Stimulated activated CD8-positive, alpha-beta memory T cell treated with anti-CD3 and anti-CD28 coated beads, Interleukin-12 subunit alpha, Interleukin-12 subunit beta, amount 100 ng/mL, for 24 hours (primary cell): Measurements from ENCODE around the gene ACSM4.

Experiments used
- DNase-seq: peaks from one replicate; pipeline ENCODE4 v3.0.0-alpha.2; 2020; ENCODE audit errors: extremely low read depth

ACSM4 gene

DNA sequence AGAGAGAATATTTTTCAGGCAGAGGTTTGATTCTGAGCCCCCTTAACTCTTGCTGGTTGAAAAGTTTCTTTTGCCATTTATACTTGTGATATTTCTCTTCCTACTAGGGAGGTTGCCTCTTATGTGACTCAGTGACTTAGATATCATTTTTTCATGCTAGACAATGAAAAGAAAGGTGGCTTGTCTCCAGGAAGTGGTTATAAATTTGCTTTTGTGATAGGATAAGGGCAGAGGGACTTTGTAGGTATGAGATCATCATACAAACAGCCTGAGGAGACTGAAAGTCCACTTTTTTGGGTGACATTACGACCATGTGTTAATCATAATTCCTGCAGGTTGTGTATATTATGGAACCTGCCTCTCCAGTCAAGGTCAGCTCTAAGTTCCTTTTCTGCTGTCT, 35.8 kb downstream of the ACSM4 start:
- DNase-seq, result no peak

DNA sequence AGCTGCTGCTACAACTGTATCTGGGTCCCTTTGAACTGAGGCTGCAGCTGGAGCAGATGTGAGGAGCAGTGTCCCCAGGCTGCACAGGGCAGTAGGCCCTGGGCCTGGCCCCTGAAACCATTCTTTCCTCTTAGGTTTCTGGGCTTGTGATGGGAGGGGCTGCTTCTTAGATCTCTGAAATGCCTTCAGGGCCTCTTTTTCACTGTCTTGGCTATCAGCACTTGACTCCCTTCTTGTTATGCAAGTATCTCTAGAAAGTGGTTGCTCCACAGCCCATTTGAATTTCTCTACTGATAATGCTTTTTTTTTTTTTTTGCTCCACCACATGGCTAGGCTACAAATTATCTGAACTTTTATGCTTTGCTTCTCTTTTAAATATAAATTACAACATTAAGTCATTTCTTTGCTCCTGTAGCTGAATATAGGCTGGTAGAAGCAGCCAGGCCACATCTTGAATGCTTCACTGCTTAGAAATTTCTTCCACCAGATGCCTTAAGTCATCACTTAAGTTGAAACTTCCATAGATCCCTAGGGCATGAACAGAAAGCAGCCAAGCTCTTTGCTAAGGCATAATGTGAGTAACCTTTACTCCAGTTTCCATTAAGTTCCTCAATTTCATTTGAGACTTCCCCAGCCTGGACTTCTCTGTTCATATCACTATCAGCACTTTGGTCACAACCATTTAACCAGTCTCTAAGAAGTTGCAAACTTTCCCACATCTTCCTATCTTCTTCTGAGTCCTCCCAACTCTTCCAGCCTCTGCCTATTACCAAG, 41.1 kb downstream of the ACSM4 start:
- no peak for DNase-seq

DNA sequence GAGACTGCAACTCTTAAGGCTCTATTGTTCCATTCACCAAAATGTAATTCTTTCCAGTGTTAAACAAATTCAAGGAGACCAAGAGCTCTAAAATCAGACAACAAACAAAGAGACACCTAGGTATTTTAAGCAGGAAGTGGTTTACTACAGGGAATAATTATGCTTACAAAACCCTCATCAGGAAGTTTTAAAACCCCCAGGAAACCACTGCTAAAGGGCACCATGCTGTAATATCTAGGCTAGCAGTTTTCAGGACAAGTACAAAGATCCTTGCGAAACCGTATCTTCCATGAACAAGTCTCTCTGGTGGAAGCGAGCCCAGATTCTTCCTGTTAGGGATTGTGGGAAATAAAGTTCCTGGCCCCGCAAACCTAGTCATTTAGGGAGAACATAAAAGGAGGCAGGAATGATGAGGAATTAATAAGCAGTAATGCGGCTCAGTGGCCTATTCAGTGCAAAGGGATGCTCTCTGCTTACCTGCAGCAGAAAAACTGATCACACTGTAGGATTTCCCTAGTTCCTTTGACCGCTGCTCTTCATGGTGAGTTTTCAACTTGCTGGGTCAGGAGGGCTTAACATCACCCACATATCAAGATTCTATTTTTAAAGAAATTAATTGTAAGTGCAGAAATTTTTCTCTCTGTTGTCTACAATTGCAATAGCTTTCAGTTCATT, 42.8 kb downstream of the ACSM4 start:
- no peak for DNase-seq

DNA sequence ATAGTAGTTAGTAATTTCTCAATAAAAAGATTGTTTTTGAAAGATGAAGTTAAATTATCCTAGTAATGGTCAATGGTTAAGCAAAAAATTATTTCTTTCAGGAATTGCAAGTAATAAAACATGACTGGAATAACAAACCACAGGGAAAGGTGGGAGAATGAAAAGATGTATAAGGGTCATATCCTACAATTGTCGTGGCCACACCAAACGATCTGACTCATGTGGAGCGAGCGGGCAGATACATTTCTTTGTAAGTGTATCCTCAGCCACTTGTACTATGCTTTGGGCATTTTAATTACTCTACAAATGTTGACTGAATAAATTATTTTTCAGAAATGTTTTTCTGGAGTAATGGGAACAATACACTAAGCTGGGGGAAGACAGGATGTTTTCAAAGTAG, 45.5 kb downstream of the ACSM4 start:
- no peak for DNase-seq

DNA sequence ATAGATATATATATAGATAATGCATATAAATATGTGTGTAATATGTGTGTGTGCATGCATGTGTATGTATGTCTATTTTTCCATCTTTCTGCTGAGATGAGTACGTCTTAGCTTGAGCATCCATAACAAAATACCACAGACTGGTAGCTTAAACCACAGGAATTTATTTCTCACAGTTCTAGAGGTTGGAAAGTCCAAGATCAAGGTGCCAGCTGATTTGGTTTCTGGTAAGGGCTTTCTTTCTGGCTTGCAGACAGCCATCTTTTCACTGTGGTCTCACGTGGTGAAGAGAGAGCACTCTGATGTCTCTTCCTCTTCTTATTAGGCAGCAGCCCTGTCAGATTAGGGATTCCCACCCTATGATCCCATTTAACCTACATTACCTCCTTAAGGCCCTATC, 47.3 kb downstream of the ACSM4 start:
- no peak for DNase-seq

DNA sequence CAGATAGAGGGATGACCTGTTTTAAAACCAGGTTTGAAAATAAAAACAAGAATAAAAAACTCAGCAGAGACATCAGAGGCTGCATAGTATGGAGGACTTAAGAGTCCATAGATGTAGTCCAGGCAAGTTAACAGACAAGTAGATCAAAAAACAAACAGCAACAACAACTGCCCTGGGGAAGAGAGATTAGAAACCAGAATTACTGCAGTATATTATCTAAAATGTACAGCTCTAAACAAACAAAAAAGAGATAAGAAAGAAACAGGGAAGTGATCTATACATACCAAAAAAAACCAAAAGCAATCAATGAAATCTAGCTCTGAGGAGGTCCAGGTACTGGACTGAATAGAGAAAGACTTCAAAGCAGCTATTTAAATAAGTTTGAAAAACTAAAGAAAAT, 48.8 kb downstream of the ACSM4 start:
- no peak for DNase-seq

DNA sequence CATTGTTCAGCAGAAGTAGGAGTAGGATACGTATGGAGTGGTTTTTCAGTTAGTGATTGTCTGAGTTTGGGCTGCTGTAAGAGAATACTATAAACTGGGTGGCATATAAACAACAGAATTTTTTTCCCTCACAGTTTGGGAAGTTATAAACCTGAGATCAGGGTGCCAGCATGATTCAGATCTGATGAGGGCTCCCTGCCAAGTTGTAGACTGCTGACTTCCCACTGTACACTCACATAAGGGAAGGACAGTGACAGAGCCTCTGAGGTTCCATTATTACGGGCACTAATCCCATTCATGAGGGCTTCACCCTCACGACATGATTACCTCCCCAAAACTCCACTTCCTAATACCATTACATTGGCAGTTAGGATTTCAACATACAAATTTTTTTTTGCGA, 50.7 kb downstream of the ACSM4 start:
- DNase-seq, result no peak

DNA sequence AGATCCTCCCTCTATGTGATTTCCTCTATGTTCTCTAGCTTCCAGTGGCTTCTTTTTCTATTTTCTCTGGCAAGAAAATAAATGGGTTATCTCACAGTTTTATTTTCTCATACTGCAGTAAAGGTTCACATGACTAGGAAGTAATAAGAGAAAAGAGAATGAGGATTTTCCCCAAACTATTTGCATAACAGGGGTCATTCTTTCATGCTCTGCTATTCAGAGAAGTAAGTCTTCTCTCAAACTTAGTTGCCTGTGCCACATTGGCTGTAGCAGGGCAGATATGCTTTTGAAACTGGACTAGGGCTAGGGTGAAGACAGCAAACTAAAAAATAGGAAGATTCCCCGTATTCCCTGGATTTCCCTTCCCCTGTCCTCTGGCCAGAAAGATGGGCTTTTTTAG, 57.4 kb downstream of the ACSM4 start:
- DNase-seq, result no peak

DNA sequence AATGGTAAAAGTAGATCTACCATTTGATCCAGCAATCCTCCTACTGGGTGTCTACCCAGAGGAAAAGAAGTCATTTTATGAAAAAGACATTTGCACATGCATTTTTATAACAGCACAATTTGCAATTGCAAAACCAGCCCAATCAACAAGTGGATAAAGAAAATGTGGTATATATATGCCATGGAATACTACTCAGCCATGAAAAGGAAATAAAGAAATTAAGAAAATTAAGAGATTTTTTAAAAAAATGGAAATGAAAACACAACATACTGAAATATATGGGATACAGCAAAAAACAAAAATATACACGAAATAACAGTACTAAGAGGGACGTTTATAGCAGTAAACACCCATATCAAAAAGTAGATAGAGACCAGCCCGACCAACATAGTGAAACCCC, 58.9 kb downstream of the ACSM4 start:
- no peak for DNase-seq

DNA sequence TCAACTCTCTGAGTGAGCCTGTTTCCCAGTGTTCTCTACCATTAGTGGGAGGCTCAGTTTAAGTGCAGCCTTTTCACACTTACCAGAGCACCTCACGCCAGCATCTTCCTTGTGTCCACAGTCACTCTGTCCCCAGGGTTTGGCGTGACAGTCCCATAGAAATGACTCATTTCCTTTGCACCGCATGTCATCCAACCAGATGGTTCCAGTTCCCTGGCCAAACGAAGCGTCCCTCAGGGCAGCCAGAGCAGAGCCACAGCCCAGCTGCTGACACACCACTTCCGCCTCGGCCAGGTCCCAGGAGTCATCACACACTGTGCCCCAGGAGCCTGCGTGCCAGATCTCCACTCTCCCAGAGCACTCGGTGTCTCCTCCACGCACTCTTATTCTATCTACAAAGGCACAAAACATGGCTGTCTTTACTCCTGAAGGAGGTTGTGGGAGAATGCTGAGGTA, 65.4 kb downstream of the ACSM4 start:
- DNase-seq, result no peak

DNA sequence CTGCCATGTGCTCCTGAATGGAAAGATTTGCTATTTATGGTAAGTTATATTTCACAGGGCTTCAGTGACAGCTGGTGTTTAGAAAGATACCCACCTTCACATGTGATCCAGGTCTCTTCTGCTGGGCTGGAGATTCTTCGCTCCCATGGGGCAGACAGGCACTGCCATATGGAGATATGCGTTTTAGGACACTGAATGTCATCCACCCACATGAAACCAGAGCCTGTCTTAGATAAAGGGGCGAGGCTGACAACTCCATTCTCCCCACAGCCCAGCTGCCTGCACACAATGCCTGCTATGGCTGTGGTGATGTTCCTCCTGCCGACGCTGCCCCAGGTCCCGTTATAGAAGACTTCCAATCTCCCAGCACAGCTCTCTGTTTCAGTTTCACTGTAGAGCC, 69.4 kb downstream of the ACSM4 start:
- DNase-seq, result no peak

DNA sequence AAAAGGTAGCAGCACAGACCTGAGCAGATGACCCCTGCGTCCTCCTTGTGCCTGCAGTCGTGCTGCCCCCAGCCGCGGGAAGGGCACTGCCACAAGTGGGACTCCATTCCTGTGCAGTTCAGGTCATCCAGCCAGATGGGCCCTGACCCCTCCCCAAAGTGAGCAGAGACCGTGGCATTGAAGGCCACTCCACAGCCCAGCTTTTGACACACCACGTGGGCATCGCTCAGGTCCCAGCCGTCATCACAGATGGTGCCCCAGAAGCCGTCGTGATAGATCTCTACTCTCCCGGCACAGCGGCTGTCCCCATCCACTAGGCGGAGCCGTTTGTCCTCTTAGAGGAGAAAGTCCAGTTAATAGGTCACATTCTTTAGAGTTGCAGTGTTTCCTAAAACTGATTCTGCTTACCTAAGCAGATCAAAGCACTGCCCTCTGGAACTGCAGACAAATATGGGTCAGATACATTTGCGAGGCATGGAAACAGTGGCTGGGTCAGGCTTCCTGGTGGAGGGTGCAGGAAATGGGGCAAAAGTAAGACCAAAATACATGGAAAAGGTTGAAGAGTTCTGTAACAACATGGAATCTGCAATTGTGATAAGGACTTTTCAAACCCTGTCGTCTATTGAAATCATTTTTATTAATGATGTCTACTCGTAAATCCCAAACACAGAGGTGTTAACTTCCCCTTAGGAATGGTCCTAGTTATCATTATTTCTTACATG, 70.7 kb downstream of the ACSM4 start:
- DNase-seq, result no peak

DNA sequence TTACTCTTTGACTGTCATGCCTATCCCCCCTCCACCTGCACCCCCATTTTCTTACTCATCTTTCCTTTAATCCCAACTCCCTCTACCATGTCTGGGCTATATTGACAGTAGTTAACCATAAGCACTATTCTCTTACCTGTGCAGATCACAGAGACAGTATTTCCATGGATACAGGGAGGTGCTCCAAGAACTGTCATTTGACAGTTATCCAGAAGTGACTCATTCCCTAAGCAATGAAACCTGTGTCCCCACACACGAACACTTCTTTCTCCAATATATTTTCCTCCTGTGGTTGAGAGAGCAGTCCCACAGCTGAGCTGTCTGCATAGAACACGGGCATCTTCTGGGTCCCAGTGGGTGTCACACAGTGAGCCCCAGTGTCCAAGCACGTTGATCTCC, 71.3 kb downstream of the ACSM4 start:
- no peak for DNase-seq

DNA sequence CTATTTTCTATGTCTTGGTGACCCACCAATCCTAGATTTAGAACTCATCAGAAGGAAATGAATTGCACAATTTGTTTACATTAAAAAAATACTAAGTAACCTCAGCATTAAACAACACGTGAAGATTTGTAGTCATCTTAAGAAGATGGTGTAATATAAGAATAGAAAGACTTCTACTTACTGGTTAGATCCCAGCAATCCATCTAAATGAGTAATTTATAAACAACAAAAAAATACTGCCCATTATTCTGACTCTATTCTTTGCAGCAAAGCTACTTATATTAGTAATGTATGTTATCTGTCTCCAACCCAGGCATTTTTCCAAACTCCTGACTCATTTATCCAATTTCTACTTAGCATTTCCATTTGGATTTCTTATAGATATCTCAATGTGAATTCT, 72.3 kb downstream of the ACSM4 start:
- DNase-seq, result no peak
